Hippocampal formation (tissue), 2 donors: Measurements from ENCODE around the gene ENTPD1.
"Not testable (repeated sequence)": the region's sequence is repeated elsewhere in the genome, so short reads cannot be mapped to it uniquely, and the experiment has no call there.

Source experiments
- DNase-seq, 2 donors: peaks; one replicate each; lab custom pipeline; 2025; lab: John Stamatoyannopoulos, UW

ENTPD1 gene

DNA sequence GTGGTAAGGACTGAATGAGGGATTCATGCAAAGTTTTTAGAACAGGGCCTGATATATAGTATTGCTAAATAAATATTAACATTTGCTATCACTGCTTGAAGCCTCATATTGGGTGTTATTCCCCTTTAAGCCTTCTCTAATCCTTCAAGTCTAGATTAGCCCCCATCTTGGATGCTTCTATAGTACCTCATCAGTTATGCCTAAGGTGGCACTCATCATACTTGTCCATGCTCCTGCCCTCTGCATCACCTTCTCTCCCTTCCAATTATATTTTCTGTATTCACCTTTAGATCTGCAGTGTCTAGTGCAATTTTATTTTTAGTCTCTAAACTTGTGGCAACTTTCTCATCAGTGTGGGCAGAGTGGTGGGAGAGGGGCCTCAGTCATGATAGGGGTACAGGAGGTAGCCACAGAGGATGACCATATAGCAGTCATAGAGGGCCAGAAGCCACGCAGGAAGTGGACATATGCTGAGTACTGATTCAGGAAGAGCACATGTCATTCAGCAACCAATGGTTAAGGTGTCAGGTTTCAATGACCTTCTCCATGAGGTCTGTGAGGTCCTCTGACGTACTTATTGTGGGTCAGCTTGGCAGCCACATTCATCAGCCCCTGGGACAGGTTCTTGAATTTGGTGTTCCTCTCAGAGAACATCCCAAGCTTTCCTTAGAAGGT is 2.5 kb downstream of the ENTPD1 start:
- DNase-seq = no peak

- no peak for DNase-seq
Measured at GRCh38 chr10:95759233-95759826, 3.4 kb downstream of the ENTPD1 start.

DNA sequence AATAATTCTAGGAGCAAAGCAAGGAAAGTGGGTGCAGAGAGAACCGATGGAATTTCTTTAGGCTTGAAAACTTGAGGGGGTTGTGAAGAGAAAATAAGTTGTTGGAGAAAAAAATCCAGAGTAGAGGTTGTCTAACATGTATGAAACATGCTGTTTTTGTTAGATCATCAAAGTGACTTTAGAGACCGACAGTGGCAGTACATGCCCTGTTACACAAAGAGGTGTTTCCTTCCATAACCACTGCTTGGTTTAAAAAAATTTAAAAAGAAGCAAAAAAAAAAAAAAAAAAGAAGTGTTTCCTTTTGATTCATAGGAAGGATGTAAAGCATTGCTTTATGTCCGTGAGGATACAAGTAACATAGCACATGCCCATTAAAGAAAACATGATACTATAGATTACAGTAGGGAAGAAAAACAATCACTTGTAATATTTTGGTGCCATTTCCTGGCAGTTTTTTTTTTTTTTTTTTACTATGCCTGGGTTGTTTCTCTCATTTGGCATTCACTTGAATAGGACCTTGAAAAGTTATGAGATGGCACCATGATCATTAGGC is 6.1 kb downstream of the ENTPD1 start:
- no peak for DNase-seq

- DNase-seq = no peak
Measured at GRCh38 chr10:95767884-95768556, 12.1 kb downstream of the ENTPD1 start.

- no peak for DNase-seq
Measured at GRCh38 chr10:95770084-95770720, 14.2 kb downstream of the ENTPD1 start.

- not testable (repeated sequence) for DNase-seq
Measured at GRCh38 chr10:95773454-95773853, 17.5 kb downstream of the ENTPD1 start.

DNA sequence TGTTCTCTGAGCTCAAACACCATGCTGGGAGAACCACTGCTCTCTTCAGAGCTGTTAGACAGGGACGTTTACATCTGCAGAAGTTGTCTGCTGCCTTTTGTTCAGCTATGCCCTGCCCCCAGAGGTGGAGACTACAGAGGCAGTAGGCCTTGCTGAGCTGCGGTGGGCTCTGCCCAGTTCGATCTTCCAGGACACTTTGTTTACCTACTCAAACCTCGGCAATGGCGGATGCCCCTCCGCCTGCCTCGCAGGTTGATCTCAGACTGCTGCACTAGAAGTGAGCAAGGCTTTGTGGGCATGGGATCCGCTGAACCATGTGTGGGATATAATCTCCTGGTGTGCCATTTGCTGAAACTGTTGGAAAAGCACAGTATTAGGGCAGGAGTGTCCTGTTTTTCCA is 21.7 kb downstream of the ENTPD1 start:
- not testable (repeated sequence) for DNase-seq

- DNase-seq = no peak
Measured at GRCh38 chr10:95782318-95782717, 26.4 kb downstream of the ENTPD1 start.

DNA sequence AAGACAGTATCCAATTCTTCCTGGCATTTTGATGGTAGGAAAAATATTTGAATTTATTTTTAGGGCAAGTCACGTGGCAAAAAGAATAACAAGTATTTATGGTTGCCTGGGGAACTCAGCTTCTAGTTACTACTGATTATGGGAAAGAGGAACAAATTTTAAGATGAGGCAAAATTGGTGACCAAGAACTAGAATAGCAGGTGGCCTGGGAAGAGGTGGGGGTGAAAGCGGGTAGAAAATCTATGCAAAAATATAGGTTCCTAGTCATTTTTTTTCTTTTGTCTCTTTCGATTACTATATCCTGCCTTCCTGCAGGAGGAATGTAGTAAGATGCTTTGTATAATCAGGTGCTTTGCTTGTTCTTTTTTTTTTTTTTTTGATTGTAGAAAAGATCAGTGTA is 27.8 kb downstream of the ENTPD1 start:
- no peak for DNase-seq

DNA sequence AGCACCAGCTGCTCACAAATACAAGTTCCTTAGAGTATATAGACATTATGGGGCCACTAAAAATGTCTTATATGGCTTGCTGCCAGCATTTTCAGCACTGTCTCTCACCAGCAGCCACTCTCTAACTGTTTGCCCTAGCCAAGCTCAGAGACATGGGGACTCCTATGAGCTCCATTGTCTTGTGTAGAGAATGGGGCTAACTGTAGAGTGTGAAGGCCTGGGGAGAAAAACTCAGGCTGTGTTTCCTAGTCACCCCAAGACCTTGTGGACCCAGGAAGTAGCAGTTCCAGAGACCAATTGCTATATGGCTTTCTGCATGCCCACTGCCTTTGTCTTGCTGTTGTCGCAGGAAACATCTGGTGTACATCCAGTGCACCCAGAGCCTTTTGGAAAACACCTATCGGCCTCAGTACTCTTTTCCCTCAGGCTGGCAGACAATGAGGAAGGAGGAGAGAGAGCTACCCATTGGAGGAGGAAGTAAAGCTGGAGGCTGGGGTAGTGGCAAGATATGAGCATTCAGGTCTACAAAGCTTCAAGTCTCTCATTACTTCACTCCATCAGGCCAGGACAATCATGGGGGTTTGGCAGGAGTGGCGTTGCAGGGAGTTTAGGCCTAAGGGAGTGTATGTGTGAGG is 28.4 kb downstream of the ENTPD1 start:
- no peak for DNase-seq

GRCh38 chr10:95785317-95785716 is 29.4 kb downstream of the ENTPD1 start:
- DNase-seq = no peak

GRCh38 chr10:95785942-95786669 is 30.1 kb downstream of the ENTPD1 start:
- DNase-seq = no peak

- DNase-seq = no peak
Measured at GRCh38 chr10:95787447-95787846, 31.5 kb downstream of the ENTPD1 start.

DNA sequence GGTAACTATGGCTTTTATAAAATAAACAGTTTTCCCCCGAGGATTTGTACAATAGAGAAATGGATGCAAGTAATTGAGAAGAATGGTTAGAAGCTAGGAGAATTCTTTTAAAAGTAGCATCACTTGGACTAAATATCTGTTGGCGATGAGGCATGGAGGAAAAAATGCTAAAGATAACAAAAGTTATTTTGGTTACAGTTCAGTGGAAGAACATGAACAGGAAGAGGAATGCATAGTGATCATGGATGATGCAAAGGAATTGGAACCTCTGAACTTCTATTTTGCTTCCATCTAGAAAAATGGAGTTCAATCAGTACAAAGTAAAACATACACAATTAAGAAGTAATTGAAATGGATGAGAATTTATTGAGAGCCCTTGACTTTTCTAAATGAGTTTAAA is 32.9 kb downstream of the ENTPD1 start:
- DNase-seq = no peak

- no peak for DNase-seq
Measured at GRCh38 chr10:95789902-95790301, 33.9 kb downstream of the ENTPD1 start.

DNA sequence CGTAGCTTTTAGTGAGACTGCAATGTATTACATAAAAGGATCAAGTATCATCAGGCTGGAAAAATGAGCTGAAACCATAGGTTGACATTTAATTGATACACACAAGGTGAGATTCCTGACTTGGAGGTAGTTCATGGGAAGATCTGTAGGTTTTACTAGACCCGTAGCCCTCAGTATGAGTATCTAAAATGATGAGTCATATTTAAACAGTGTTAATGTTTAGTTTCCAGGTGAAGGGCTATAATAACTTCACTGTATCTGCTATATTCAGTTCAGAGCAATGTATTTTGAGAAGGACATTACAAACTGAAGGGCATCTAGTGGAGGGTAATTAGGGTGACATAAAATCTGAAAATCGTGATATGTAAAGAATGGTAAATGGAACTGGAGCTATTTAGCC is 35.0 kb downstream of the ENTPD1 start:
- DNase-seq = no peak

DNA sequence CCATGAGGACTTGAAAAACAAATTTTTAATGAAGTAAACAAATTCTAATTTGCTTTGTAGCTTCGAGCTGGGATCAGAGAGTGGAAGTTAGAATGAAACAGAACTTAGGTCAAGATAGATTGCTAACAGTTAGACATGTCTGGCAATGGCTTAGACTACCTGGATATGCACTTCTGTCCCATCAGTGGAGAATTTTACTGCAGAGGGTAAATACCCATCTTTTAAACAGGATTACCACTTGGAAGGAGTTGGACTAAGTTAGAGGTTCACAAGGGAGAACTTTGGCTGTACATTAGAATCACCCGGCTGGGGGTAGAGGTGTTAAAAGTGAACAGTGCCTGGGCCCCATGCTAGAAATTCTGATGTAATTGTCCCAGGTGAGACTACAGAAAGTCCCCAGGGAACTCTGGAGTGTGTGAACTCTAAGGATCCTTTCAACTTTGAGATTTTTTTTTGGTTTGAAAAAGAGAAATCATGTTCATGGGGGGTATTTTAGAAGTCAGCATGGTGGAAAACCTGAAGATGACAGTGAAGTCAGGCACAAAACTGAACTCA is 35.5 kb downstream of the ENTPD1 start:
- DNase-seq = no peak

DNA sequence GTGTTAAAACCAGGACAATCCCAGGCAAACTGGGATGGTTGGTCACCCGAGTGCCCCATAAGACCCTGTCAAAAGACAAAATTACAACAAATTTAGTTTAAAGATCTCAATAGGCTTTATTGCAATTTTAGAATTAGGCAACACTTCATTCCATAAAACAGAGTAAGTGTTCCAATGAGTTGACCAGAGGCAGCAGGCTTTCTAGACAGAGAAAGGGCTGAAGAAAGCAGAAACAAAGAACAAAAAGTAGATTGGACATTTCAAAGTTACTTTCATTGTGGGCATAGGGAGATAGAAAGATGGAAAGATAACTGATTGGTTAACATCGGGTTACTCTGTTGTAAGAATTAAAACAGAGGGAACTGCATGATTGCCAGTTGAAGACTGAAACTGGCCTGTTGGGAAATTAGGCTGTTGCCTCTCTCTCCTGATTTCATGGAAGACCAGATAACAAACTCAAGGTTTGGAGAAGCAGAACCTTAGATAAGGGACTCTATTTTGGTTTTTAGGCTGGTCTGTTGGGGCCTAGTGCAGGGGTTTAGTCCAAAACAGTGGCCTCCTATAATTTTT is 36.3 kb downstream of the ENTPD1 start:
- DNase-seq = no peak

GRCh38 chr10:95792874-95793285 is 36.9 kb downstream of the ENTPD1 start:
- no peak for DNase-seq

- DNase-seq = no peak
Measured at GRCh38 chr10:95793401-95794045, 37.6 kb downstream of the ENTPD1 start.
